Fibroblast of mammary gland (primary cell): ENCODE results near the gene NRG3.

Experiments used
- DNase-seq: peaks from one replicate; pipeline ENCODE4 v3.0.0-alpha.2; 2010; ENCODE audit warnings: low read depth
- H3K4me3 ChIP-seq: 2 replicates; pipeline ENCODE4 v1.5.1; 2011; ENCODE audit warnings: low read depth, mild to moderate bottlenecking, low read length, moderate library complexity; ENCODE audit not compliant: control insufficient read depth
- TF ChIP-seq, protein P1 (sequence below): conservative IDR thresholded peaks from 2 replicates; pipeline ENCODE4 v1.5.1; 2011; ENCODE audit warnings: low read depth, low read length, inconsistent platforms; ENCODE audit not compliant: control insufficient read depth, insufficient read depth

NRG3 gene

DNA sequence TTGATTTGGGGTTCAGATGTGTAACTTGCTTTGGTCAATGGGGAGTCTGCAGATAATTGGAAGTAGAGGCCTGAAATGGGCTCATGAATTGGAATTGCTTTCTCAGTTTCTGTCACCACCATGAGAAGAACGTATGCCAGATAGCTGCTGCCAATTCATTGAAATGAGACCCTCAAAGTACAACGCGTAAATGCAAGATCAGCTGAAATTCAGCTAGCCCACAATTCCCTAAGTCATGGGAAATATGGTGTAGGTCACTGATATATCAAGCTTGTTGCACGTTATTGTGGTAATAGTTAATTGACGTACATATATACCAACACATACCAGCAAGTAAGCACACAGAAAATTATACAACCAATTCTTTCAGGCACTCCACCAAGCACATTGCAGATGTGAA lies 520.0 kb downstream of the NRG3 start:
- TF ChIP-seq, protein P1, sequence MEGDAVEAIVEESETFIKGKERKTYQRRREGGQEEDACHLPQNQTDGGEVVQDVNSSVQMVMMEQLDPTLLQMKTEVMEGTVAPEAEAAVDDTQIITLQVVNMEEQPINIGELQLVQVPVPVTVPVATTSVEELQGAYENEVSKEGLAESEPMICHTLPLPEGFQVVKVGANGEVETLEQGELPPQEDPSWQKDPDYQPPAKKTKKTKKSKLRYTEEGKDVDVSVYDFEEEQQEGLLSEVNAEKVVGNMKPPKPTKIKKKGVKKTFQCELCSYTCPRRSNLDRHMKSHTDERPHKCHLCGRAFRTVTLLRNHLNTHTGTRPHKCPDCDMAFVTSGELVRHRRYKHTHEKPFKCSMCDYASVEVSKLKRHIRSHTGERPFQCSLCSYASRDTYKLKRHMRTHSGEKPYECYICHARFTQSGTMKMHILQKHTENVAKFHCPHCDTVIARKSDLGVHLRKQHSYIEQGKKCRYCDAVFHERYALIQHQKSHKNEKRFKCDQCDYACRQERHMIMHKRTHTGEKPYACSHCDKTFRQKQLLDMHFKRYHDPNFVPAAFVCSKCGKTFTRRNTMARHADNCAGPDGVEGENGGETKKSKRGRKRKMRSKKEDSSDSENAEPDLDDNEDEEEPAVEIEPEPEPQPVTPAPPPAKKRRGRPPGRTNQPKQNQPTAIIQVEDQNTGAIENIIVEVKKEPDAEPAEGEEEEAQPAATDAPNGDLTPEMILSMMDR, result no peak
- H3K4me3 ChIP-seq, result no peak overlapping the region
- DNase-seq, result no peak

DNA sequence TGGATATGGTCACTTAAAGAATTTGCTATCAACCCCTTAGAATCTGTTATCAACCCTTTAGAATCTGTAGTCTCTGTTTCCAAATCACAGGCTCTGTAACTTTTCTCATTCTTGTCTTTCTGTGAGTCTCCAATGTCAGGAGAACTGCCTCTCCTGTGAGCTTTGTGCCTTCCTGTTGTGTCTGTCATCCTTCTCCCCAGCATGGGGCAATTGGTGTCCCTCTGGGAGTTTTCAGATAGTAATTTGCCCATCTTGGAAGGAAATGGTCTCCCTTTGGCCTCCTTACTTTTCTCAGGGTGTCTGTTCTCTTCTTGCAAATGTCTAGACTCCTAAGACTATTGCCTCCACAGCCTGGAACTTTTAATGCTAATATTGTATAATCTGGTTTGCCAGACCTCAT lies 521.9 kb downstream of the NRG3 start:
- no peak overlapping the region for H3K4me3 ChIP-seq

DNA sequence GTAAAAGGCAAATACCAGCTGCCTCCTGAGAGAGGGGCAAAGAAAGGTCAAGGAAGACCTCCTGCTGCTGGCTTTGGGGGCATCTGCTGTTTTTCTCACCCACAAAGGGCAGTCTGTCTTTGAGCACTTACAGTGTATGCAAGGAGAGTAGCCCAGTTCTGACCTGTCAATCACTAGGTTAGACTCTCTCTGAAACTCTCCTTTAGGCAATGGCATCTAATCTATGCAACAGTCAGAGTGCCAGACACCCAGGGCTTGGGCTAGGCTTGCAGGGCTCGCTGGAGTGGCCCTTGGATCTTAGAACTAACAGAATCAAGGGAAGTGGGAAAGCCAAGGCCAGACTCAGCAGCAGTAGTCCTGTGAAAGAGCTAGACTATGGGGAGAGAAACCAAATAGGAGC lies 522.9 kb downstream of the NRG3 start:
- TF ChIP-seq, protein P1, result no peak
- no peak overlapping the region for H3K4me3 ChIP-seq
- no peak for DNase-seq

More for the DNA sequence above, 521.9 kb downstream of the NRG3 start:
- TF ChIP-seq, protein P1, result no peak
- no peak for DNase-seq

DNA sequence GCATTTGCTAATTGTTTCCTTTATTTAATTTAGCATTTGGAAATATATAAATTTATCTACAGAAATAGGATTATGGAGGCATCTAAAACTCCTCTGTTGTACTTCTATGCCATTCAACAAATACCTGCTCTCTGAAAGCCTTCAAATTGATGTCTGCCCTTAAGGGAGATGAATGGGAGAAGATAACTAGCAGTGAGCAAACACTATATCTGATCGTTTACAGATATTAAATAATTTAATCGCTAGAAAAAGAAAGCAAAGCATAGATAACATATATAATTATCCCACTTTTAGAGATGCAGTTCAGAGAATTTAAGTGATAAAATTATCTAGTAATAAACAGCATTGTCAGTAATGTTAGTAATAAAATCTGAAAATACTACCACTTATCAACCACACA lies 524.9 kb downstream of the NRG3 start:
- no peak for DNase-seq
- H3K4me3 ChIP-seq, result no peak overlapping the region
- TF ChIP-seq, protein P1, result no peak

GRCh38 chr10:82400841-82401240 lies 525.8 kb downstream of the NRG3 start:
- TF ChIP-seq, protein P1, result no peak
- no peak for DNase-seq
- H3K4me3 ChIP-seq, result no peak overlapping the region

- DNase-seq, result no peak
- TF ChIP-seq, protein P1, result no peak
- H3K4me3 ChIP-seq, result no peak overlapping the region
Measured at GRCh38 chr10:82402906-82403401, 528.0 kb downstream of the NRG3 start.

DNA sequence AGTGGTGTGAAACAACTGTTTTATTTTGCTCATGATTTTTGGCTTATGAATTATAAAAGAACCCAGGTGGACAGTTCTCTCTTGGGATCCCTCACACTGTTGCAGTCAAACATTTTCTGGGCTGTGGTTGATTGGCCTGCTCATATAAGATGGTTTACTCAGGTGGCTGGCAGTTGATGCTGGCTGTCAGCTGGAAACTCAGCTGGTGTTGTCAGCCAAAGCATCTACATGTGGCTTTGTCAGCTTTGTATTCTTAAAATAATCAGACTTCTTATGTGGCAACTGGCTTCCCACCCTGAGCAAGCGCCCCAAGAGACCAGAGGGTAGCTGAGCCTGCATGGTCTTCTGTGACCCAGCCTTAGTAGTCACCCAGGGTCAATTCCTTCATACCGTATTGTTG lies 534.7 kb downstream of the NRG3 start:
- no peak overlapping the region for H3K4me3 ChIP-seq
- DNase-seq, result no peak
- TF ChIP-seq, protein P1, result no peak
